NCI-H524 treated with DMSO at 0.1 percent for 48 hours (cell line): ENCODE results near the gene CSNK2A2.

Experiments
- DNase-seq: peaks from one replicate; lab custom pipeline; 2025; lab: John Stamatoyannopoulos, UW

CSNK2A2 gene

GRCh38 chr16:58198022-58198683, at the start of gene CSNK2A2:
TSS of gene CSNK2A2 (minus strand) at chr16:58198106. CDS start at chr16:58197736, 370 bp downstream.
- DNase-seq: no peak

GRCh38 chr16:58243528-58244004, 45.7 kb upstream of the CSNK2A2 start:
- no peak for DNase-seq

GRCh38 chr16:58236831-58237230, 38.9 kb upstream of the CSNK2A2 start:
- no peak for DNase-seq

GRCh38 chr16:58236231-58236690, 38.4 kb upstream of the CSNK2A2 start:
- peak; percentile 46 for DNase-seq

DNA sequence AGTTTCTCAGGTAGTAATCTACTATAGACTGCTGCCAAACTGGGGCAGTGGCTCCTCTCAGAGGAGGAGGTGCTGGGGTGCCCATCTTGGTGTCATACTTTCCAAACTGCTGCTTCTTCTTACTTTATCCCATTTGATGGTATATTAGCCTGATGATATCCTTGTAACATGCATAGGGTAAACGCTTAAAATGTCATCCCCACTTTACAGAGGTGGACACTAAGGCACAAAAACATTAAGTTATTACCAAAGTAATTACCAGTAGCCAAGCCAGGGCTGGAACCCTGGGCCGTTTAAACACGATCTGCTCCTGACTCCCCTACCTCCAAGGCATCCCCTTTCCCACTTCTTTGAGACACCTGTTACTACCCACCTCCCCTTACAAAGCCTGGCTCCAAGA, 37.8 kb upstream of the CSNK2A2 start:
- DNase-seq: no peak

- no peak for DNase-seq
Observed at GRCh38 chr16:58234831-58235595, 37.1 kb upstream of the CSNK2A2 start.

GRCh38 chr16:58230259-58230658, 32.4 kb upstream of the CSNK2A2 start:
- no peak for DNase-seq

- DNase-seq: no peak
Observed at GRCh38 chr16:58226790-58227189, 28.9 kb upstream of the CSNK2A2 start.

DNA sequence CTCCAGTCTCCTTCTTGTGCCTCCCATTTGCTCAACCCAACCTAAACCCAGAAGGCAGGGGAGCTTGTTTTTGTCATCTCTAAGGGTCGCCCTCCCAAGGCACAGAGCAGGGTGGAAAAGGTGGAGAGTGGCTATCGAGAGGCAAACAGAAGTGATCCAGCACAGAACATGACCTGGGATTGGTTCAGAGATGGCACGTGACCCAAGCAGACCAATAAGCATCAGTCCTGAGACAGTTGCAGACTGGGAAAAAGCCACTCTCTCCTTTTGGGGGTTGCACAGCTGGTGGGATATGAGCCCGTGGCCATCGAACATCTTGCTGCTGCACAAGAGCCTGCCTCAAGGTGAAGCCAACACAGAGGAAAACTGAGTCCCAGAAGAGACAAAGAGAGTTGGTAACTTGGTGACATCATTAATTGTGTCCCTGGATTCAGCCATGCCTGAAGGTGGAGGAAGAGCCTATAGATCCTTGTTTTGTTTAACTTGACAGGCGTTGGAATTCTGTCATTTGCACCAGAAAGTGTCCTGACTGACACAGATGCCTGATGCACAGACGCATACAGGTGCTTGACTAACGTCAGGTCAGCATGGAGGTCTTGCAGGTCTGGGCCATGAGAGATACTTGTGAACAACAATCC, 28.2 kb upstream of the CSNK2A2 start:
- DNase-seq: no peak

DNA sequence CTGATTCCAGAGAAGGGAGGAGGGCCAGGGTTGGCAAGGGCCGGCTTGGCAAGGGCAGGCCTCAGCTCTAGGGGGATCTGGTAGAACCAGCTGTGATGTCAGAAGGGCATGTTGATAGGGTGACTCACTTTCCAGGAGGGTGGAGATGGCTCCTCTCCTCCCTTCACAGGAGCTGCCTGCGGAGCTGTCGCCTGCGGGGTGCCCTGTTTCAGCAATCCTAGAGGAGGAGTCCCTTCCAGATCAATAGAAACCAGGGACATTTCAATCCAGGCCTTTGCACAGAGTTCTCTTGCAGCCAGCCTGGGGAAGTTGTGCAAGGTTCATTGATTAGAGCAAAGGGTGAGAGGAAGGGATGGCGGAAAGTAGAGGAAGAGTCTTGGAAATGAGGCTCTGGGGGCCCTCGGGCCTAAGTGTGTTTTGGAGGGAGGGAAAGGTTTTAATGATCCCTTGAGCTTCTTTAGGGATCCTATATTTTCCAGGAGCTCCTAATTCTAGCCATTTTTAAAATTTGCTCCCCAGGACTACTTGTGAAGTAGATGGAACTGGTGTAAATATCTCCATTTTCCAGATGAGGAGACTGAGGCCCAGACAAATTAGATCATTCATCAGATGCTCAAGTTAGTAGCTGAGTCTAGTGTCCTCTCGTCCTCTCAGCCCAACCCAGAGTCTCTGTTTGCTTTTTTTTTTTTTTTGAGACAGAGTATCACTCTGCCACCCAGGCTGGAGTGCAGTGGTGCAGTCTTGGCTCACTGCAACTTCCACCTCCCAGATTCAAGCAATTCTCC, 24.8 kb upstream of the CSNK2A2 start:
- no peak for DNase-seq

DNA sequence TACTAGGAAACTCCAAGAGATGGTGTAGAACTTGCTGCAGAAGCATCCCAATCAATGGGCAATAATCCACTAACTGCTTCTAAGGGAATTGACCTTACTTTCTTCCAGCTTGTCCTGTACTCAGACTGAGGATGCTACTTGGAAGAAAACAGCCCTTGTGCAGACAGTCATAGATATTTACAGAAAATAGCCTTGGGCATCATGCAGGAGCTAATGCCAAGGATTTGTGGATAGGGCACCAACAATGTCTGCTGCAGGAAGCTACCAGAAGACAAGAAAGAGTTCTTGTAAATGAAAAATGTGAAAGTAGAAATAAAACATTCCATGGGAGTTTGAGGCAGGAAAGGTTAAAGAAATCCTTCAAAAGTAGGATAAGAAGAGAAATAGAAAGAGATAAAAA, 21.5 kb upstream of the CSNK2A2 start:
- no peak for DNase-seq

GRCh38 chr16:58218786-58219185, 20.9 kb upstream of the CSNK2A2 start:
- DNase-seq: no peak

DNA sequence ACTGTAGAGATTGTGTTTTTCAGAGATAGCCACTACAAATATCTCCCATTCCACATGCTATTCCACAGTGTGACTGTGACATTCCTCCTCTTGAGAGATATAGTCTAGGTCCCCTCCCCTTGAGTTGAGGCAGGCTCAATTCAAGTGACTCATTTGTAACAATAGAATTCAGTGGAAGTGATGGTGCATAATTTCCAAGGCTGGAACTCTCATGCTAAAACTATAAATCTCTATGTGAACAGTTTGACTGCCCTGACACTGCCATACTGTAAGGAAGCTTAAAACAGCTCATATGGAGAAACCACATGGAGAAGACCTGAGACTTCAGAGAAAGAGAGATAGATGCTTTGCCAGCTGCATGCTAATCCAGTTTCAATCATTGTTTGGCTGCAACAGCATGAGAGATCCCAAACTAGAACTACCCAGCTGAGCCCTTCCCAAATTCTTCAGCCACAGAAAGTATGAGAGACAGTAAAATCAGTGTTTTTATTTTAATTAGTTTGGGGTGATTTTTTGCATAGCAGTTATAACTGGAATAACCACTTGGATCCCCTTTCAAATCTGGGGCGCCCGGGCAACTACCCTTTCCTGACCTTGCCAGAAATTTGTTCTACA, 19.5 kb upstream of the CSNK2A2 start:
- DNase-seq: no peak

- DNase-seq: no peak
Observed at GRCh38 chr16:58212824-58213655, 15.1 kb upstream of the CSNK2A2 start.

DNA sequence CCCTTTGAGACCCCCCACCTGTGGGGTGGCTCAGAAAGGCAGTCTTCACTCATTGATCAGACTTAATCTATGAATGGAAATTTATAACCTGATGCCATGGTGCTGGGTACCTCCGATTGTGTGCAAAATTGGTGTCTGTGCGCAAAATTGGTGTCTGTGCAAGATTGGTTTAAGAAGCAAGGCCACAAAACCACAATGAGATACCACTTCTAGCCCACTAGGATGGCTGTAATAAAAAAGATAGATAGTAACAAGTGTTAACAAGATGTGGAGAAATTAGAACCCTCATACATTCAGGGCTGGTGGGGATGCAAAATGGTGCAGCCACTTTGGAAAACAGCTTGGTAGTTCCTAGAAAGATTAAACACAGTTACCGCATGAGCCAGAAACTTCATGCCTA, 13.9 kb upstream of the CSNK2A2 start:
- DNase-seq: no peak

GRCh38 chr16:58211245-58211644, 13.3 kb upstream of the CSNK2A2 start:
- DNase-seq: no peak

GRCh38 chr16:58205276-58206036, 7.5 kb upstream of the CSNK2A2 start:
- no peak for DNase-seq

GRCh38 chr16:58201163-58201562, 3.3 kb upstream of the CSNK2A2 start:
- no peak for DNase-seq

GRCh38 chr16:58200004-58200797, 2.3 kb upstream of the CSNK2A2 start:
- DNase-seq: no peak
